GM13977 (cell line): Measurements from ENCODE around the gene YARS1.

Experiments used
- DNase-seq: peaks from one replicate; pipeline ENCODE4 v3.0.0; 2012; ENCODE audit warnings: low spot score
- in situ Hi-C: fragments of 300-500 bp; cut with MboI; formaldehyde crosslinking; loops from one replicate; pipeline ENCODE4 v1.12.0; 2022; ENCODE audit warnings: low sequenced_read_pairs, low pct_unique_long_range_greater_than_20kb, mixed read lengths, inconsistent platforms; ENCODE audit not compliant: unreplicated experiment
- TF ChIP-seq, protein P1 (sequence below): IDR thresholded peaks from 2 replicates; pipeline ENCODE4 v1.5.1; 2012; ENCODE audit warnings: mild to moderate bottlenecking, control low read depth; ENCODE audit not compliant: insufficient read depth; ENCODE audit errors: extremely low read depth, missing control alignments

The YARS1 gene

GRCh38 chr1:32769524-32770220, 47.5 kb downstream of the YARS1 start:
- DNase-seq = peak; percentile 22
- TF ChIP-seq, protein P1, sequence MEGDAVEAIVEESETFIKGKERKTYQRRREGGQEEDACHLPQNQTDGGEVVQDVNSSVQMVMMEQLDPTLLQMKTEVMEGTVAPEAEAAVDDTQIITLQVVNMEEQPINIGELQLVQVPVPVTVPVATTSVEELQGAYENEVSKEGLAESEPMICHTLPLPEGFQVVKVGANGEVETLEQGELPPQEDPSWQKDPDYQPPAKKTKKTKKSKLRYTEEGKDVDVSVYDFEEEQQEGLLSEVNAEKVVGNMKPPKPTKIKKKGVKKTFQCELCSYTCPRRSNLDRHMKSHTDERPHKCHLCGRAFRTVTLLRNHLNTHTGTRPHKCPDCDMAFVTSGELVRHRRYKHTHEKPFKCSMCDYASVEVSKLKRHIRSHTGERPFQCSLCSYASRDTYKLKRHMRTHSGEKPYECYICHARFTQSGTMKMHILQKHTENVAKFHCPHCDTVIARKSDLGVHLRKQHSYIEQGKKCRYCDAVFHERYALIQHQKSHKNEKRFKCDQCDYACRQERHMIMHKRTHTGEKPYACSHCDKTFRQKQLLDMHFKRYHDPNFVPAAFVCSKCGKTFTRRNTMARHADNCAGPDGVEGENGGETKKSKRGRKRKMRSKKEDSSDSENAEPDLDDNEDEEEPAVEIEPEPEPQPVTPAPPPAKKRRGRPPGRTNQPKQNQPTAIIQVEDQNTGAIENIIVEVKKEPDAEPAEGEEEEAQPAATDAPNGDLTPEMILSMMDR = no peak
- in situ Hi-C loops = no loop called here

- in situ Hi-C loops = no loop called here
- DNase-seq = peak; percentile 22
- TF ChIP-seq, protein P1 = no peak
Observed at GRCh38 chr1:32768110-32768850, 48.9 kb downstream of the YARS1 start.

DNA sequence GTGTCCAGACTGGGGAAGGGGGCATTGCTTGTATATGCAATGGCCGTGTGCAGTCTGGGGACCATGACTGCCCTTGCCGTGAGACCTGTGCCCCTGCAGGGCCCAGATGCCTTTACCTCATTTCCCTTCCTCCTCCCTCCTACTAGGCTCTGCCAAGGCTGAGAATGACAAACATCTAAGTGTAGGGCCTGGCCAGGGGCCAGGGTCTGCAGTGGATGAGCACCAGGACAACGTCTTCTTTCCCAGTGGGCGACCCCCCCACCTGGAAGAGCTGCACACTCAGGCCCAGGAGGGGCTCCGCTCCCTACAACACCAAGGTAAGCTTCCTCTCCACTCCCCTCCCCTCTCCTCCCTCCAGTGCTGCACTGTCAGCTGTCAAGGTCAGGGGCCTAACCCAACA, 49.5 kb downstream of the YARS1 start:
- TF ChIP-seq, protein P1 = no peak
- in situ Hi-C loops = no loop called here
- DNase-seq = no peak

DNA sequence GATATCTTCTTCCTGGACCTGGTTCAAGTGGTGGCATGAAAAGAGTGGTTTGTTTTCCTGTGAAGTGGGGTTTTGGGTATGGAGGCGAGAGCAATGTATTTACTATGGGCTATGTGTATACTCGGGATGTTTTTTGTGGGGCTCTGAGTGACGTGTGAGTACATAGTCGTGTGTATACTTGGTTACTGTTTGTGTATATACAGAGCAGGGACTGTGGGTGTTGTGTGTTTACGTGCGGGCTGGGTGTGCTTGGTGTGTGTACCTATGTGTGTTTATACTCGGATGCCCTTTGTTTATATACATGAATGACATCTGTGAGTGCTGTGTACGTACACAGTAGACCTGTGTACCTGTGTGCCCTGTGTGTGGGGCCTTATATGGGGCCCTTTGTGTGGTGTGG, 50.0 kb downstream of the YARS1 start:
- DNase-seq = no peak
- in situ Hi-C loops = no loop called here
- TF ChIP-seq, protein P1 = no peak

DNA sequence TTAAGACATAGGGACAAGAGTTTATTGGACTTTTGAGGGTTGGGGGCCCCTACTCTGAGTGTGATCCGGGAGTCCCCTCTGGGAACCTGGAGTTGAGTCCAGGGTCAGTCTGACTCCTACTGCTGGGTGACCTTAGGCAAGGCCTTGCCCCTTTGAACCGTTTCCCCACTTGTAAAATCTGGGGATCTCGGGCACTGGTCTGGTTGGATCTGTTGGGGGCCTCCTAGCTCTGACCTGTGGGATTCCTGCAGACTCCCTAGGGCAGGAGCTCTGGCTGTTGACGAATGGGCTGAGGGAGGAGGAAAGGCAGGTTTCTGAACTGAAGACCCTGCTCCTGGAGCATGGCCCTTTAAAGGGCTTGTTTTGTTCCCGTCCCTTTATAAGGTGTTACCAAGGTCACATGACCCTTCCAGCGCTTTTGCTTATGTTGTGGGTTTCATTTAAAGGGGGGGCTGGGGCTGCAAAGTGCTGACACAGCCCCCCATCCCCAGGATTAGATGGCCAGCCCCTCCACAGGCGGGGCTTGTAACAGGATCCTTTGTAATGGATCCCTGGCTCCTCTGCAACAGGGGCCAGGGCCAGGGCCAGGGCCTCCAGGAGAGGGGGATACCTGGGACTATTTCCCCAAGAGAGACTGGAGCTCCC, 50.7 kb downstream of the YARS1 start:
- DNase-seq = no peak
- TF ChIP-seq, protein P1 = no peak
- in situ Hi-C loops = no loop called here

- TF ChIP-seq, protein P1 = no peak
- peak; percentile 8 for DNase-seq
- in situ Hi-C loops = no loop called here
Observed at GRCh38 chr1:32765570-32766327, 51.4 kb downstream of the YARS1 start.
